Stimulated activated CD8-positive, alpha-beta memory T cell treated with anti-CD3 and anti-CD28 coated beads, Interleukin-4, amount 100 ng/mL, for 48 hours (primary cell): ENCODE data around the gene LSM12.
"Not testable (repeated sequence)": the region's sequence is repeated elsewhere in the genome, so short reads cannot be mapped to it uniquely, and the experiment has no call there.

Experiments used
- DNase-seq: peaks from one replicate; pipeline ENCODE4 v3.0.0-alpha.2; 2020

The LSM12 gene

DNA sequence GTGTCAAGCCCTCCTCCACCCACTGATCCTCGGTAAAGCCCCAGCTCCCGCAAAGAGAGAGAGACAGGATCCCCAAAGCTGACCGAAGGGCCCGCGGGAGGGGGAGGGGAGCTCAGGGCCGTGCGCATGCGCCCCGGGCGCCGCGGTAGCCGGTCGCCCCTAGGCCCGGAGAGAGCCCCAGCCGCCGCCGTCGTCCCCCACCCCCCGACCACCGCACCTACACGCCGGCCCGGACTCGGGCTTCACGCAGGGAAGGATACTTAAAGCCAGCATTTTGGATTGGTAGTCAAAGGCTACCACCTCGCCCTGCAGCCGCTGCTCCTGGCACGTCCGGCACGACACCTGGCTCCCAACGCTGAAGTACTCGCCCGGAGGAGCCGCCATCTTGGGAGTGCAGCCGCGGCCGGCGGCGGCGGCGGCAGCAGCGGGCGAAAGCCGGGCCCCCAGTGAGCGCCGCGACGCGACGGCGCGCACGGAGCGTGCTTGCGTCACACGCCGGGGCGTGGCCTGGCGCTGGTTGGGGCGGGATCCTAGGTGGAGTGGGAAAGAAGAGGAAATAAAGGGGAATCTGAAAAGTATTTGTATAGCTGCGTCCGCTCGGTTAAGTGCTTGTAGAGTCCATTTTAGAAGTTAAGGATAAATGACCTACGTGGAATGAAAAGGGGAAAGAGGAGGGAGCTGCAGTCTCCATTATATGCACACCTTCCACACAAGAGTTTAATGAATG, at the start of gene LSM12:
LSM12 (minus strand) TSS at position 468 of the 727 bp plus-strand sequence; CDS start at position 384, 84 bp downstream.
- DNase-seq: peak; percentile 95

DNA sequence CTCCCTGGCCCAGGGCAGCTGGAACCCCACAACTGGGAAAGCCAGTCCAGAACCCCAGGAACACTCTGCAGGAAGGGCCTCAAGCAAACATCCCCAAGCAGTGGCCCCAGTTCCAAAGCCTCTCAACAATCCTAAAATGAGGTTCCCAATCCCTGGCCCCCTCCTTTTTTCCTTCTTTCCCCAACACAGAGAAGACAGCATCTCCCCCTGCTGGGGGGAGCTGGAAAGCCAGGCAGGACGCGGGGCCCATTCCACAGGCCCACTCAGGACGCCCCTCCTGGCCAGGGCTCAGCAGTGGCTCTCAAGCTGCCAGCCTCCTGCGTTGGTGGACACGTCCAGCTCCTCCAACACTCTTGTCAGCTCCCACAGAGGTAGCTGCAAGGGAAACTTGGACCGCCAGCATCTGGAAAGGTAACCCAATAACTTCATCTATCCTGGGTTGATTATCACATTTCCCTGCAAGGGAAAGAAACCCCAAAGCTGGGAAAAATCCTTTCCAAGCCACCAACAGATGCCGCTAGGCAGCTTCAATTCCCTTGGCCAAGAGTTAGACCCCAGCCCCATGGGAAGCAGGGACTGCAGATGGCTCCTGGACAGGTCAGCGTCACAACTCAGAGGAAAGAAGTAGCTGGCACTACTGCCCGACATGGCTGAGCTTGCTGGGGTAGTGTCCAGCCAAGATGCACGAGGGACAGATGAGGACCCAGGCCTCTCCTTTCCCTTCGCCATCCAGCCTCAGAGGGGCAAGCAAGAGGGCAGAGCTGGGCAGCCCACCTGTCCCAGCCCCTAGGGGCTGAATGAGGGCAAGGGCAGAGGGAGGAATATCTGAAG, 49.3 kb upstream of the LSM12 start:
- peak; percentile 50 for DNase-seq

DNA sequence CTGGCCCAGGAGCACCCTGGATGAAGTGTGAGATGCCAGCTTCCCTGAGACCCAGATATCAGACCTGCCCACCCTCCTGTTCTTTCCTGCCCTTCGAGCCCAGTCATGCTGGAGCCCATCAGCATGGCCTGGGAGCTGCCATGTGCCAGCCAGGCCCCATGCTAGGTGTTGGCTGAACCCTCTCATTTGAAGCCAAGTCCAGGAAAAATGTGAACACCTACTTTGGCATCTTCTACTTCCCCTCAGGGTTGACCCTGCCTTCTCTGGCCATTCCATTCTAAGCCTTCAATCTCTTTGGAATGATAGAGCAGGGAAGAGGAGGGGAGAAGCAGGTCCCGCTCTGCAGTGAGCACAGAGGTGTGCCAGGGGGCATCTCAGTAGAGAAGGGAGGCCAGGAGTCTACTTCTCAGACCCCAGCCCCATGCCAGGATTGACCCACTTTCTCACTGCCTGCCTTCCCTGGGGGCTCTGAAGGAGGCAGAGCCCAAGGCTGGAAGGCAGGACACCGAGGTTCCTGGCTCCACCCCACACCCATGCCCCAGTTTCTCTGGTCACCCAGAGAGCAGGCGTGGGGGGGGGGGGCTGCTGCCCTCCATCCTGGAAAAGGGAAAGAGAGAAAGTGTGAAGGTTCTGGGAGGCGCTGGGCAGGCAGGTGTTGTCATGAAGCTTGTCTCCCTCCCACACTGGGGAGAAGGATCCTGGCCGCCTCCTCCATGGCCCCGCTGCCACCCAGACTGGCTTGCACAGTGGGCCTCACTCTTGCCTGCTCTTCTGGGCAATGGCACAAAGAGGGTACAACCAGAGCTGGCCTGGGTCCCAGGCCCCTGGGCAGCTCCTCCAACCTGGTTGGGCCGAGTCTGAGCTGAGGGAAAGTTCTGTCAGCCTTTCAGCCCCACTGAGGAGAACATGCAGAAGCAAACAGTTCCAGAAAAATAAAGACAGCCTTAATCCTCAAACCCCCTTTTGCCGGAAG, 47.7 kb upstream of the LSM12 start:
- DNase-seq: no peak

DNA sequence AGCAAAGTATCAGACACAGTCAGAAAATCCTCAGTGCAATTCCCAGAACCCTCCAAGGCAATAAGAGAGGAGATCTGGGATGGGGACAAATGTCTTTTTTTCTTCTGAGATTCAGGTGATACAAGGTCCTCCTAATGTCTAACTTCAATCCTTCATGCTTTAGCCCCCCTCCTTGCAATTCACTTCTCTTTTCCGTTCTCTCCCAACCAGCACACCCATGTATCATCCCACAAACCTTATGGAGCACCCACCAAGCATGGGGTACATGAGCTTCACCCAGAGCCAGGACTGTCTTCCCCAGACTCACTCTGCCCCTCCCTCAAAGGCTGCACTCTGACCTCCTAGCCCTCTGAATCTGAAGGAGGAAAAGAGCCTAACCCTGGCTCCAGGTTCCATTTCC, 46.9 kb upstream of the LSM12 start:
- DNase-seq: no peak

DNA sequence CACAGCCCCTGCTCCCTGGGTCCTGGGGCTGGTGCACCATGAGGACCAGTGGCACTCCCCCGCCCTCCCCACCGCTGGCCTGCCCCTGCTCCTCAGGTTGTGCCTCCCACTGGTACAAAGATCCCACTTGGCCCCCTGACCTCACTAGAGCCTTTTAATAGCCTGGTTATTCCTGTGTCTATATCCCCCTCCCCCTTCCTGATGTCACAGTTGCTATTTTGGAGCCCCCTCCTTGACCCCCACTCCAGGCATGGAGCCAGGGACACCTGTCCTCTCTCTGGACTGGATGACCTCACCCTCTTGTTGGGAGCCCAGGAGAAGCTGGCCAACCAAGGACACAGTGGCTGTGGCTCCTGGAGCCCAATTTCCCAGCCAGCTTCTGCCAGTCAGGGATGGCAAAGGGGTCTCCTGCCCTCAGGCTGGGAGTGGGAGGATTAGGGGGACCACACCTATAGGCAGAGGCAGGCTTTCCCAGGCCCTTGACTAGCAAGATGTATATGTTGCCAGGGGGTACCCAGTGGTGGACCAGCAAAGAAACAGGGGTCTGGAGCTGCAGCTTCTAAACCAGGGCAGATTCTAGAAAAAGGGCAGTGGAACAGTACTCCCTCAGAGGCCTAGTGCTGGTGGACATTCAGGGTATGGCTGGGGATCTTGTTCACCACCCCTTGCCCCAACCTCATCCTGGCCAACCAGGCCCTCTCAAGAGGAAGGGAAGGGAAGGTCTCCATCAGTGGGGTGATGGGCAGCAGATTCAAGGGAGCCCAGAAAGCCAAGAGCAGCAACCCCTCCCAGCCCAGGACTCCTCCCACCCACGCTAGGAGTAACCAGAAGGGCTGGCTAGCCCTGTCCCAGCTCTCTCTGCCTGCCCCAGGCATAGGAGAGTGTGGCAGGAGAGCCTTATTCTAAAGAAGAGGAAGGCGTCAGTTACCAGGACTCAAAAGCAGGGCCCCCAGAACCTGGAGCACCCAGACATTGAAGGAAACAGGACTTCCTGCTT, 46.1 kb upstream of the LSM12 start:
- no peak for DNase-seq

DNA sequence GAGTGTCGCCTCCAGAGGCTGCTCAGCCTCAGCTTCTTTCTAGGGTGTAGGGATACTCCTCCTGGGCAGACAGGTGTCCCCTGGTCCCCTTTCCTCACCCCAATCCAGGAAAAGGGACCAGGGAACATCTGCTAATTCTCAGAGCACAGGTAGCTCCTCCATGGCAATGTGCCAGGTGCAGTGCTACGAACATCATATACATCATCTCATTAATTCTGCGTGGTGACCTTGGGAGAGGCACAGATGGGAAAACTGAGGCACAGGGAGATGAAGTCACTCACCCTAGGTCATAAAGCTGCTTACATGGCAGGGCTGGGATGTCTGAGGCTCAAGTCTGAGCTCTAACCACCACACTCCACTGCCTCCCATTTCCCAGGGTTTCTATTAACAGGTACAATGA, 45.3 kb upstream of the LSM12 start:
- DNase-seq: no peak

DNA sequence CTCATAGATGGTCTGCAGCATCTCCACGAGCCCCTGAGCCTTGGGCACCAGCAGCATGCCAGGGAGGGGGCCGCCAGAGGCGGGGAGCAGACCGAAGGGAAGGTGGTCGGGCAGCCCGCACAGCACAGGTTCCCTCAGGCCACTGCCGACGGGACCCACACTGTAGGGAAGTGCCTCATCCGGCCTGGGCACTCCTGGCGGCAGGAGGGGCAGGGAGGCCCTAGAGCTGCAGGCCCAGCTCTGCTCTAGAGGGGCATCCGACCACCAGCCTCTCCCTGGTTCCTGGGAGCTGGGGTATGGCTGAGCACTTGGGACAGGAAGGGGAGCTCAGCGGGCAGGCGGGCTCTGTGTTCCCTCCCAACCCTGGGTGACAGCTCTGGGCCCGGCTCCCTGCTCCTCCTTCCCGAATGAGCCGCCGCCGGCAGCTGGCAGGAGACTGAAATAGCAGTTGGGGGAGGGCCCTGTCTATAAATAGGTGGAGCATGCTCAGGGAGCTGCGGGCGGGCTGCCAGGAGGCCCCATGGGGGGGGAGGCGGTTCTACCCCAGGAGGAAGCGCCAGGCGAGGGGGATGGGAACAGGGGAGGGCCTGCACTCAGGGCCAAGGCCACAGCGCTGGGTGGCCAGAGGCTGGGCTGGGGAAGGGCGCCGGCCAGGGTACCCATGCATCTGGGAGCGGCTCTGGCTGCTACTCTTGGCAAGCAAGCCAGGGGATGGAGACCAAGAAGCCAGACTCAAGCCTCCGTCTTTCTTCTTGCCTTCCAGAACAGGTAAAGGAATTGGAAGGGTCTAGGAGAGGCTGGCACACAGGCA, 44.6 kb upstream of the LSM12 start:
- DNase-seq: peak; percentile 73

DNA sequence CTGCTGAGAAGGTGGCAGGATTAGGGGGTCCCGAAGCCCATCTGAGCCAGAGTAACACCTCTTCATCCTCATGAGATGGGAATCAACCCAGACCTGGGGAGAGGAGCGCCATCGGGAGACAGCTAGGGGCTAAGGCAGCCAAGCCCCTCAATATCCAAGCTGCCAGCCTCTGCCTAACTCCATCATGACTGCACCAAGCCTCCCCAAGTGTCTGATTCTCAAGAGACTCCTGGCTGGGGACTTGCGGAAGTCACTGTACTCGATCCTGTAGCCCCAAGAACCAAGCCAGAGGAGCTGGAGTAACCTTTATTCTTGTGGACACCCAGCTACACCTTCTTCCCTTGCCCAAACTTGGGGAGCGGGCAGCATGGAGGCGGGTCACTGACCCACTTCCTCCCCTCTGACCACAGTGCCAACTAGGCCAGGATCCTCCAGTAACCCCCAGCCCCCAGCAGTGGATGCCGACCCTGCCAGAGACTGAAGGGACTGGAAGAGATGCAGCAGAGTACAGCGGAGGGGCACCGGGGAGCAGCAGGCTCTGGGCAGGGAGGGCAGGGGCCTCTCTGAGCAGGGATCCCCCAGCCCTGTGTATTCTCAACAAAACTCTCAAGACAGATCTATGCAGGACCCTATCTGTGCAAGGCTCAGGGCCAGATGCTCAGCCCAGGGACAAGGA, 43.7 kb upstream of the LSM12 start:
- DNase-seq: no peak

DNA sequence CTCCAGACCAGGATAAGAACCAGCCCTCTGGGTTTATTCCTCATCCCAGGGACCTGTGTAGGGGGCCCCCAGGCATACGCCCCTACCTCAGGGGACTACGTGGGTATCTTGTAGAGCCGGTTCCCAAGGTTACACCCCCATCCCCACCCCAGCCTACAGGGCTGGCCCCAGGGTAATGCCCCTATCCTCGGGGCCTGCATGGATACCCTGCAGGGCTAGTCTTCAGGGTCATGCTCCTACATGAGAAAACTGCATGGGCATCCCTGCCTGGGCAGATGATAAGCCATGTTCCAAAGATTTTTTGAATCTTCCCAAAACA, 42.8 kb upstream of the LSM12 start:
- no peak for DNase-seq

DNA sequence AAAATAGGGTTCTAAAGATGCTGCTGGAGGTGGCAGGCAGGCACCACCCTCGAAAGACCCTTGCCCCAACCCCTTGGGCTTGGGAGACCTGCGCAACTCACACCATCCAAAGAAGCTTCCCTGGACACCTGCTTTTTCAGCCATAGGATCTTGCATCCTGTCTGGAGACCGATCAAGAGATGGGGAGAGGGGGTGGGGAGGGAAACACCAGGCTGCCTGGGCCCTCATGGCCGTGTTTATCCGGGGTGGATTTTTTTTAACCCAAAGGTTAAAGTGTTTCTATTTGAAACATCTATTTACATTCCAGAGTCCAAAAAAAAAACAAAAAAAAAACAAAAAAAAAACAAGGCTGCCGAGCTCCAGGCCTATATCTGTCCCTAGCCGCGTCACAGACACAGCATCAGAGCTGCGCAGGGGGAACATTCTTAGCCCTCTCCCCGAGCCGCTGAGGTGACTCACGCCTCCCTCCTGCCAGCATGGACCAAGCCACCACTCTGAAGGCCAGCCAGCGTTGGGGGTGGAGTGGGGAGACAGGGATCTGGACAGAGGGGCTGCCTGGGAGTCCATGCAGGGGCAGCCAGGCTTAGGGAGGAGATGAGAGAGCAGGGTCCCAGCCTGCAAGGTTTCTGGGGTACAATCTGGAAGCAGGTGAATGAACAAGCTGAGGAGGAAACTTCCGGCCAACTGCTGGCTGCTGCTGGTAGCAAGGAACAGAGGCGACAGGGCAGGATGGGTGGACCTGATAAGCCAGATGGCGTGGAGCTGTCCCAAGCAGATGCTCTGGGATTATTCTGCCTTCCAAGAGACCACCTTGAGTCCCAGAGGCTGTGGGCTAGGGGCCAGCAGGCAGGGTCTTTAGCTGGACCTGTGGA, 42.2 kb upstream of the LSM12 start:
- no peak for DNase-seq

DNA sequence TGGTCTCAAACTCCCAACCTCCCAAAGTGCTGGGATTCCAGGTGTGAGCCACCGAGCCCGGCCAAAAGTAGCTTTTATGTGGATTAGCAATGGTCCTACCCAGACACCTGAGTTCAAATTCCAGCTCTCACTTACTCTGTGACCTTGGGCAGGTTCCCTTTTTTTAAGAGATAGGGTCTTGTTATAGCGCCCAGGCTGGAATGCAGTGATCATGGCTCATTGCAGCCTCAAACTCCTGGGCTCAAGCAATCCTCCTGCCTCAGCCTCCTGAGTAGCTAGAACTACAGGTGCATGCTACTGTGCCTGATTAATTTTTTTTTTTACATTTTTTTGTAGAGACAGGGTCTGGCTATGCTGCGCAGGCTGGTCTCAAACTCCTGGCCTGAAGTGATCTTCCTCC, 40.3 kb upstream of the LSM12 start:
- no peak for DNase-seq

DNA sequence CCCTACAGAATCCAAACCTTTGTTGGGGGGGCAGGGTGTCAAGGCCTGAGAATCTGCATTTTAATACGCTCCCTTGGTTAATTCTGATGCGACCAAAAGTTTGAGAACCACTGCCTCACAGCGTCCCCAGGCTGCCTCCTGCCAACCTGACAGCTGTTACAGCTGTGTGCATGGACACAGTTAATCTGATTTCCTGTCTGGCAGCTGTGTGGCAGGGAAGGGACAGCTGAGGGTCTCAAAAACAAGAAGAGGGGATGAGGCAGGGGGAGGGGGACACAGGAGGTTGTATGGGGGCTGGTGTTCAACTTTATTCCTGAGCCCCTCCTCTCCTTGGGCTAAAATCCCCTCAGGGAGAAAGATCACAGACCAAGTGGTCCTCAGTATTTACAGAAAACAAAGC, 39.5 kb upstream of the LSM12 start:
- DNase-seq: no peak

DNA sequence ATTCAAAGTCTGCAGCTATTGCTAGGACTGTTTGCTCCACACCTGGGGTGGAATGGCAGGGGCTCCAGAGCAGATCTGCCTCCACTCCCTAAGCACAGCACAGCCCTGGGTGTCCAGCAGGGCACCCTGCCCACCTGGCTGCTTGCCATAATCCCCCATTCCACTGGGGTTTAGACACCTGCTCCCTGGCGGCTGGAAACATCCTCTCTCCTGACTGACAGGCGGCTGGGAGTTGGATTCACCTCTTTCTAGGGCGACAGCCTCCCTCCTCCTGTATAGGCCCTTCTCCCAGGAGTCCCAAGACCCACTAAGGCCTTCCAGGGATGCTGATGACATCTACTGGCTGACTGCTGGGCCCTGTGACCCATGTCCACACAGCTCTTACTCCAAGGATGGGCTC, 39.0 kb upstream of the LSM12 start:
- no peak for DNase-seq

DNA sequence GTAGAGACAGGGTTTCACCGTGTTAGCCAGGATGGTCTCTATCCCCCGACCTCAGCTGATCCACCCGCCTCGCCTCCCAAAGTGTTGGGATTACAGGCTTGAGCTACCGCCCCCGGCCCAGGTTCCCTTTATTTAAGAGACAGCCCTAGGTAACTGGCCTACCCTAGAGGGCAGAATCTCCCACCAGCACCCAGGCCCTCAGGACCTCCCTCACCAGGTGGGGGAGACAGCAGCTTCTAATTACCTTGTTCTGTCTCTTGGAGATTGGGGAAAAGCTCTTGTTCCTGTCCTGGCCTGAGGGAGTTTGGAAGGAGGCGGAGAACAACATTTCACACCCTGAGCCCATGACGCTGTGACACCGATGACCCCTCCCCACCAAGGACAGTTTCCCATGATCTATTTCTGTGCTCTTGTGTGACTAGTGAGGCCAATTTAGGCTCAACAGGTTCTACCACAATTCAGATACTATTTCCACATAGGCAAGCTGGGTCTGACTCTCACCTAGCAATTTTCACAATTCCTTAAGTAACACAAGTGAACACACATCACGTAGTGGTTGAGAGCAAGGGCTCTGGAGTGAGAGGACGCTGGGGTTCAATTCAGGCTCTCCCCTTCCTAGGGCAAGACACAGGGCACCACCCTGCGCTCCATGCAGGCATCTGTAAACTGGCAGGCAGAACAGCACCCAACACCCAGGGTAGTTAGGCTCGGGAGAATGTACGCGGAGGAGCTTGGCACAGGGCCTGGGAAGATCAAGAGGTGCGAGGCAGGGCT, 36.6 kb upstream of the LSM12 start:
- no peak for DNase-seq

DNA sequence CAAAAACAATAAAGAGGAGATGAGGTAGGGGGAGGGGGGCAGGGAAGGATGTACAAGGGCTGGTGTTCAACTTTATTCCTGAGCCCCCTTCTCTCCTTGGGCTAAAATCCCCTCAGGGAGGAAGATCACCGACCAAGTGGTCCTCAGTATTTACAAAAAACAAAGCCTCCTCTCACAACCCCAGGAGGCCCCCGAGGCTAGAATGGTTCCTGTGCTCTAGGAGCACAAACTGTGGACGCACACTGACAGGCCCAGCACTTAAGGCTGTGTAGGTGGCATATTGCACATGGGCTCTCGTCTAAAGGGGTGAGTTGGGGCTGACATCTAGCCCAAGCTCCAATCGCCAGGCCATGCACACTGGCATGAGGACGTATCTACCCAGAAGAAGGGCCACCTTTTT, 35.4 kb upstream of the LSM12 start:
- DNase-seq: not testable (repeated sequence)

DNA sequence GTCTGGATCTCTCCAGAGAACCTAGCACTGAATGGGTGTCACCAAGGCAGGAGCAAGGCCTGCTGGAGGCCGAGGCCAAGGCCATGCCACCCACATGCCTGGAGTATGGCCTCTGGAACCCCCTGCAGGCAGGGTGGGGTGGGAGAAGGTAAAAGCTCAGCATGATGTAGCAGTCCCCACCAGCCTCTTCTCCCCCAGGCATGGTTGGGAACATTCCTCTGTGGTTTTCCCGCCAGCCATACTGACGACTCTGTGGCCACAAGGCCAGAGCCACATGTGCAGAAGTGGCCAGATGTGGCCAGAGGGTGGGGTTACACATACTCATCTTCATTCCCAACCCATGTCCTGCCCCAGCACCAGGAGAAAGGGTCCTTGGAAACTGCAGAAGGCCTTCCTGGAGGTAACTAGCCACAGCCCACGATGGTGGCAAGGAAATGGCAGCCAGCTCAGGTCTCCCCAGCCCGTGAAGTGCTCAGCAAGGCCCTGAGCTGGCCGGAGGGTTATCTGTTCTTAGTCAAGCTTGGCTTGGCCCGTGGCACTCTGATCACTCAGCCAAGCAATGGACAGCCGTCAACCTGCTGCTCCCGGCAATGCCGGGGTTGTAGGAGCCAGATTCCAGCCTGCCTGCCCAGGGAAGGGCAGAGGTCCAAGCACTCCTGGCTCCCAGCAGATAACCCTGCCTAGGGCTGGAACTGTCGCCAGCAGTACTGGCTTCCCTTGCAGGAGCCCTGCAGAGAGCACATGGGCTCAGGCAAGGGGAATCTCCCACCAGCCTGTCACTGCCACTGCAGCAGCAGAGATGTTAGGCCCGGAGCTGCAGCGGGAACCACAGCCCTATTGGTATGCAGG, 30.9 kb upstream of the LSM12 start:
- no peak for DNase-seq

DNA sequence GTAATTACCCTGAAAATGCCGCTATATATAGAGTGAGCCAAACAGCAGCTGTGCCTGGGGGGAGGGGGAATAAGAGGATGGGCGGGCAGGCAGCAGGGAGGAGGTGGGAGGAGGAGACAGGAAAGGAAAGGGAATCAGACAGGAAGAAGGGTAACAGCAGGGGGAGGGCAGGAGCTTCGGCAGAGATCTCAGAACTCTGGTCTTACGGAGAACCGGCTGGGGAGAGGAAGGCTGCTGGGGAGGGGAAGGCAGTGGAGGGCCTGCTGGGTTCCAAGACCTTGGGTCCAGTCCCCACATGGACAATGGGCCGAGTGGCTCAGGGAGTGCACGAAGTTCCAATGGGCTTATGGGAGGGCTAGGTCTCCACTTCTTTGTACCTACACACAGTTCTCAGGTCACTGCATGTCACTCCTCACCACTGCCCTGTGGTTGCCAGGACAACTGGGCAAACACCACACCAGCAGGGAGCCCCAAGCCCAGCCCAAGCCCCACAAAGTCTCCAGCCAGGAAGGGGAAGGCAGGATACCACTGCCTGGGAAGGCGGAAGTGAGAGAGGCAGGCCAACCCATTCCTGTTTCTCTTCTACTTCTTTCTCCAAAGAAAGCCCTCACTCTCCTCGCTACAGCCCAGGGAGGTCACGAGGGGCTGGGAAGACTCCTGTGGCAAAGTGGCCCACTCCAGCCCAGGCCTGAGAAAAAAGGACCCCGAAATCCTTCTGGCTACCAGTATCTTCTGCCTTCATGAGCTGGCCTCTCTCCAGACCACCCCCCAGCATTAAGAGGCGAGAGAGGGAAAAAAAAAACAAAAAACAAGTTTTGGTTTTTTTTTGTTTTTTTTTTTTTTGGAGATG, 29.4 kb upstream of the LSM12 start:
- no peak for DNase-seq
